Fibroblast of the aortic adventitia (primary cell): ENCODE measurements around the gene CEP85. TPM values are rescaled to one million over a fixed set of nuclear protein-coding genes. Genes with fewer than 3 reads are reported as not detected.
"Not testable (repeated sequence)": the region's sequence is repeated elsewhere in the genome, so short reads cannot be mapped to it uniquely, and the experiment has no call there.

Experiments
- DNase-seq: peaks from one replicate; pipeline ENCODE4 v3.0.0-alpha.2; 2010; ENCODE audit warnings: low read depth
- H3K4me3 ChIP-seq: 2 replicates; pipeline ENCODE4 v1.5.1; 2011; ENCODE audit warnings: low read depth, mild to moderate bottlenecking, control low read depth, low read length, moderate library complexity
- total RNA-seq: library from RNA; depleted of rRNA; stranded (reverse); fragments of >200 nt; gene quantifications from 2 replicates; pipeline ENCODE4 v1.2.3, GENCODE V29; 2012; ENCODE audit warnings: low replicate concordance
- TF ChIP-seq, protein P1 (sequence below): IDR thresholded peaks from 2 replicates; pipeline ENCODE4 v1.5.1; 2011; ENCODE audit warnings: mild to moderate bottlenecking, low read length, control low read depth, inconsistent platforms; ENCODE audit not compliant: insufficient read depth

The CEP85 gene
- total RNA-seq, 1 donor: 12.9 TPM

- H3K4me3 ChIP-seq: no peak overlapping the region
- DNase-seq: no peak
- TF ChIP-seq, protein P1, sequence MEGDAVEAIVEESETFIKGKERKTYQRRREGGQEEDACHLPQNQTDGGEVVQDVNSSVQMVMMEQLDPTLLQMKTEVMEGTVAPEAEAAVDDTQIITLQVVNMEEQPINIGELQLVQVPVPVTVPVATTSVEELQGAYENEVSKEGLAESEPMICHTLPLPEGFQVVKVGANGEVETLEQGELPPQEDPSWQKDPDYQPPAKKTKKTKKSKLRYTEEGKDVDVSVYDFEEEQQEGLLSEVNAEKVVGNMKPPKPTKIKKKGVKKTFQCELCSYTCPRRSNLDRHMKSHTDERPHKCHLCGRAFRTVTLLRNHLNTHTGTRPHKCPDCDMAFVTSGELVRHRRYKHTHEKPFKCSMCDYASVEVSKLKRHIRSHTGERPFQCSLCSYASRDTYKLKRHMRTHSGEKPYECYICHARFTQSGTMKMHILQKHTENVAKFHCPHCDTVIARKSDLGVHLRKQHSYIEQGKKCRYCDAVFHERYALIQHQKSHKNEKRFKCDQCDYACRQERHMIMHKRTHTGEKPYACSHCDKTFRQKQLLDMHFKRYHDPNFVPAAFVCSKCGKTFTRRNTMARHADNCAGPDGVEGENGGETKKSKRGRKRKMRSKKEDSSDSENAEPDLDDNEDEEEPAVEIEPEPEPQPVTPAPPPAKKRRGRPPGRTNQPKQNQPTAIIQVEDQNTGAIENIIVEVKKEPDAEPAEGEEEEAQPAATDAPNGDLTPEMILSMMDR: no peak
Observed at GRCh38 chr1:26289158-26290059, 55.4 kb downstream of the CEP85 start.

- DNase-seq: no peak
- H3K4me3 ChIP-seq: no peak overlapping the region
- TF ChIP-seq, protein P1: no peak
Observed at GRCh38 chr1:26290122-26290881, 56.3 kb downstream of the CEP85 start.

DNA sequence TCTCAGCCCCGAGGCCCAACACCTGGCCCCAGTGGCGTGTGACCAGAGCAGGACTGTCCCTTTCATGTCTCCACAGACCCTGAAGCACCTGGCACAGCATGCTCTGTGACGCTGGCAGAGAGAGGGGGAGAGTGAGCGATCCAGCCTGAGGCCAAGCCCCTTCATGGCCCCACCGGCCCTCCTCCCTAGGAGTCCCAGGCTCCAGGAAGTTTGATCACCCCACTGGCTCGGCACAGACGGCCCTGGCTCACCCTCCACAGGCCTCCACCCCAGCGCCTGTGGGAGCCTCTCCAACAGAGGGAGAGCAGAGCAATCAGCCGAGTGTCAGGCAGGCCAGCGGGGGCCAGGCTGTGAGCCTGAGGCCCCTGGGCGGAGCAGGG is 56.9 kb downstream of the CEP85 start:
- TF ChIP-seq, protein P1: no peak
- DNase-seq: no peak
- no peak overlapping the region for H3K4me3 ChIP-seq

- TF ChIP-seq, protein P1: no peak
- no peak for DNase-seq
- H3K4me3 ChIP-seq: no peak overlapping the region
Observed at GRCh38 chr1:26291433-26291832, 57.4 kb downstream of the CEP85 start.

- TF ChIP-seq, protein P1: no peak
- no peak for DNase-seq
- no peak overlapping the region for H3K4me3 ChIP-seq
Observed at GRCh38 chr1:26291939-26292338, 57.9 kb downstream of the CEP85 start.

DNA sequence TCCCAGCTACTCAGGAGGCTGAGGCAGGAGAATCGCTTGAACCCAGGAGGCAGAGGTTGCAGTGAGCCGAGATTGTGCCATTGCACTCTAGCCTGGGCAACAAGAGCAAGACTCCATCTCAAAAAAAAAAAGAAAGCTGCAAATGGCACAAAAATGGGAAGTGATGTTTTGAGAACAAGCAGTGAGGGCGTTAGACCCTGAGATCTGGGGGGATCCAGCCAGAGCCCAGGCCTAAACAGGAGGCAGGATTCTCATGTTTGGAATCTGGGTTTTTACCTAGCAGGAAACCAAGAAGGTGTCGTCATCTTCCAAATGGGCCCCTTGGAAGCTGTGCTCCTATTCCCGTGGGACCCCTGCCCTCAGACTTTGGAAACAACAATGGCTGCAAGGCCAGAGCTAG is 58.7 kb downstream of the CEP85 start:
- DNase-seq, H3K4me3 ChIP-seq: not testable (repeated sequence)

GRCh38 chr1:26293911-26294463 is 60.0 kb downstream of the CEP85 start:
- no peak for DNase-seq
- H3K4me3 ChIP-seq: no peak overlapping the region
- TF ChIP-seq, protein P1: no peak
